ENCODE results near the gene ITIH4. TPM values are rescaled to one million over a fixed set of nuclear protein-coding genes. Genes with fewer than 3 reads are reported as not detected.

ITIH4 gene
- total and polyA plus RNA-seq, 4 donors: 25.0 to 368 (median 72.1) TPM

- ATAC-seq (ENCODE audit: low FRiP score): no peak
- intact Hi-C loops (cut with DNase I): no loop called here
- Histone ChIP-seq H3K27ac (ENCODE audit: low read depth in 1 of 2, low read length in 2 of 2) (no peak overlapping the region), H3K27me3 (ENCODE audit: control insufficient read depth in 1 of 2, insufficient read depth in 2 of 2, low read length in 1 of 2) (no peaks in the 10 kb centered on the region), H3K4me3 (ENCODE audit: low read length in 2 of 2) (no peak overlapping the region), H3K4me1 (ENCODE audit: control insufficient read depth in 1 of 2, insufficient read depth in 2 of 2, low read length in 2 of 2) (no peaks in the 10 kb centered on the region), H3K9me3 (ENCODE audit: control insufficient read depth, low read length) (no peaks in the 10 kb centered on the region), H3K36me3 (ENCODE audit: control insufficient read depth in 1 of 2, insufficient read depth in 2 of 2, low read length in 1 of 2) (no peaks in the 10 kb centered on the region)
- no peak for DNase-seq
- 67 to 73% methylated on average over 2 of the region's 2 CpGs for WGBS, 2 donors
Observed at GRCh38 chr3:52819936-52820335, 10.5 kb downstream of the ITIH4 start.

GRCh38 chr3:52817860-52818259 lies 12.6 kb downstream of the ITIH4 start:
- no peaks in the 10 kb centered on the region for H3K4me1 ChIP-seq (ENCODE audit: control insufficient read depth in 1 of 2, insufficient read depth in 2 of 2, low read length in 2 of 2)
- no peaks in the 10 kb centered on the region for H3K9me3 ChIP-seq (ENCODE audit: control insufficient read depth, low read length)
- intact Hi-C loops (cut with DNase I): no loop called here
- H3K4me3 ChIP-seq (ENCODE audit: low read length in 2 of 2): no peak overlapping the region
- no peak overlapping the region for H3K27ac ChIP-seq (ENCODE audit: low read depth in 1 of 2, low read length in 2 of 2)
- DNase-seq (no peak), ATAC-seq (ENCODE audit: low FRiP score) (no peak)
- no peaks in the 10 kb centered on the region for H3K27me3 ChIP-seq (ENCODE audit: control insufficient read depth in 1 of 2, insufficient read depth in 2 of 2, low read length in 1 of 2)
- no peaks in the 10 kb centered on the region for H3K36me3 ChIP-seq (ENCODE audit: control insufficient read depth in 1 of 2, insufficient read depth in 2 of 2, low read length in 1 of 2)
- 93 to 95% methylated on average over 7 of the region's 7 CpGs for WGBS, 2 donors

GRCh38 chr3:52817221-52817620 lies 13.3 kb downstream of the ITIH4 start:
- no peak for DNase-seq
- Histone ChIP-seq H3K4me3 (ENCODE audit: low read length in 2 of 2) (no peak overlapping the region), H3K27ac (ENCODE audit: low read depth in 1 of 2, low read length in 2 of 2) (no peak overlapping the region), H3K4me1 (ENCODE audit: control insufficient read depth in 1 of 2, insufficient read depth in 2 of 2, low read length in 2 of 2) (no peaks in the 10 kb centered on the region), H3K36me3 (ENCODE audit: control insufficient read depth in 1 of 2, insufficient read depth in 2 of 2, low read length in 1 of 2) (no peaks in the 10 kb centered on the region), H3K9me3 (ENCODE audit: control insufficient read depth, low read length) (no peaks in the 10 kb centered on the region), H3K27me3 (ENCODE audit: control insufficient read depth in 1 of 2, insufficient read depth in 2 of 2, low read length in 1 of 2) (no peaks in the 10 kb centered on the region)
- 95 to 96% methylated on average over 10 of the region's 10 CpGs for WGBS, 2 donors
- intact Hi-C loops (cut with DNase I): no loop called here
- ATAC-seq (ENCODE audit: low FRiP score): no peak

- DNase-seq: no peak
- Histone ChIP-seq H3K4me1 (ENCODE audit: control insufficient read depth in 1 of 2, insufficient read depth in 2 of 2, low read length in 2 of 2) (no peaks in the 10 kb centered on the region), H3K4me3 (ENCODE audit: low read length in 2 of 2) (no peak overlapping the region), H3K27ac (ENCODE audit: low read depth in 1 of 2, low read length in 2 of 2) (no peak overlapping the region), H3K36me3 (ENCODE audit: control insufficient read depth in 1 of 2, insufficient read depth in 2 of 2, low read length in 1 of 2) (no peaks in the 10 kb centered on the region), H3K9me3 (ENCODE audit: control insufficient read depth, low read length) (no peaks in the 10 kb centered on the region), H3K27me3 (ENCODE audit: control insufficient read depth in 1 of 2, insufficient read depth in 2 of 2, low read length in 1 of 2) (no peaks in the 10 kb centered on the region)
- intact Hi-C loops (cut with DNase I): no loop called here
- 94 to 95% methylated on average over 10 of the region's 10 CpGs for WGBS, 2 donors
- no peak for ATAC-seq (ENCODE audit: low FRiP score)
Observed at GRCh38 chr3:52816654-52817053, 13.8 kb downstream of the ITIH4 start.

- DNase-seq: no peak
- Histone ChIP-seq H3K4me1 (ENCODE audit: control insufficient read depth in 1 of 2, insufficient read depth in 2 of 2, low read length in 2 of 2) (no peaks in the 10 kb centered on the region), H3K27ac (ENCODE audit: low read depth in 1 of 2, low read length in 2 of 2) (no peak overlapping the region), H3K4me3 (ENCODE audit: low read length in 2 of 2) (no peak overlapping the region), H3K9me3 (ENCODE audit: control insufficient read depth, low read length) (no peaks in the 10 kb centered on the region), H3K36me3 (ENCODE audit: control insufficient read depth in 1 of 2, insufficient read depth in 2 of 2, low read length in 1 of 2) (no peaks in the 10 kb centered on the region), H3K27me3 (ENCODE audit: control insufficient read depth in 1 of 2, insufficient read depth in 2 of 2, low read length in 1 of 2) (no peaks in the 10 kb centered on the region)
- WGBS, 2 donors: 89 to 92% methylated on average over 6 of the region's 6 CpGs
- ATAC-seq (ENCODE audit: low FRiP score): no peak
- intact Hi-C loops (cut with DNase I): no loop called here
Observed at GRCh38 chr3:52816199-52816598, 14.3 kb downstream of the ITIH4 start.

GRCh38 chr3:52813810-52814209 lies 16.7 kb downstream of the ITIH4 start:
- DNase-seq (no peak), ATAC-seq (ENCODE audit: low FRiP score) (no peak)
- no peaks in the 10 kb centered on the region for H3K36me3 ChIP-seq (ENCODE audit: control insufficient read depth in 1 of 2, insufficient read depth in 2 of 2, low read length in 1 of 2)
- no peak overlapping the region for H3K27ac ChIP-seq (ENCODE audit: low read depth in 1 of 2, low read length in 2 of 2)
- H3K9me3 ChIP-seq (ENCODE audit: control insufficient read depth, low read length): no peaks in the 10 kb centered on the region
- intact Hi-C loops (cut with DNase I): no loop called here
- no peak overlapping the region for H3K4me3 ChIP-seq (ENCODE audit: low read length in 2 of 2)
- H3K27me3 ChIP-seq (ENCODE audit: control insufficient read depth in 1 of 2, insufficient read depth in 2 of 2, low read length in 1 of 2): no peaks in the 10 kb centered on the region
- 84 to 86% methylated on average over 8 of the region's 8 CpGs for WGBS, 2 donors
- H3K4me1 ChIP-seq (ENCODE audit: control insufficient read depth in 1 of 2, insufficient read depth in 2 of 2, low read length in 2 of 2): no peaks in the 10 kb centered on the region

GRCh38 chr3:52811452-52812011 lies 18.9 kb downstream of the ITIH4 start:
- no peak overlapping the region for H3K27ac ChIP-seq (ENCODE audit: low read depth in 1 of 2, low read length in 2 of 2)
- no peak for DNase-seq
- no peak overlapping the region for H3K4me3 ChIP-seq (ENCODE audit: low read length in 2 of 2)
- H3K4me1 ChIP-seq (ENCODE audit: control insufficient read depth in 1 of 2, insufficient read depth in 2 of 2, low read length in 2 of 2): no peaks in the 10 kb centered on the region
- no peak for ATAC-seq (ENCODE audit: low FRiP score)
- H3K27me3 ChIP-seq (ENCODE audit: control insufficient read depth in 1 of 2, insufficient read depth in 2 of 2, low read length in 1 of 2): no peaks in the 10 kb centered on the region
- no peaks in the 10 kb centered on the region for H3K36me3 ChIP-seq (ENCODE audit: control insufficient read depth in 1 of 2, insufficient read depth in 2 of 2, low read length in 1 of 2)
- WGBS, 2 donors: 82 to 94% methylated on average over 7 of the region's 7 CpGs
- intact Hi-C loops (cut with DNase I): no loop called here
- no peaks in the 10 kb centered on the region for H3K9me3 ChIP-seq (ENCODE audit: control insufficient read depth, low read length)

- DNase-seq: no peak
- no peak for ATAC-seq (ENCODE audit: low FRiP score)
- WGBS, 2 donors: 88 to 93% methylated on average over 11 of the region's 11 CpGs
- H3K4me3 ChIP-seq (ENCODE audit: low read length in 2 of 2): no peak overlapping the region
- no peak overlapping the region for H3K27ac ChIP-seq (ENCODE audit: low read depth in 1 of 2, low read length in 2 of 2)
- no peaks in the 10 kb centered on the region for H3K9me3 ChIP-seq (ENCODE audit: control insufficient read depth, low read length)
- intact Hi-C loops (cut with DNase I): no loop called here
- H3K27me3 ChIP-seq (ENCODE audit: control insufficient read depth in 1 of 2, insufficient read depth in 2 of 2, low read length in 1 of 2): no peaks in the 10 kb centered on the region
- H3K36me3 ChIP-seq (ENCODE audit: control insufficient read depth in 1 of 2, insufficient read depth in 2 of 2, low read length in 1 of 2): no peaks in the 10 kb centered on the region
- no peaks in the 10 kb centered on the region for H3K4me1 ChIP-seq (ENCODE audit: control insufficient read depth in 1 of 2, insufficient read depth in 2 of 2, low read length in 2 of 2)
Observed at GRCh38 chr3:52810923-52811322, 19.5 kb downstream of the ITIH4 start.

GRCh38 chr3:52809662-52810377 lies 20.7 kb downstream of the ITIH4 start:
- Histone ChIP-seq H3K4me1 (ENCODE audit: control insufficient read depth in 1 of 2, insufficient read depth in 2 of 2, low read length in 2 of 2) (no peaks in the 10 kb centered on the region), H3K27me3 (ENCODE audit: control insufficient read depth in 1 of 2, insufficient read depth in 2 of 2, low read length in 1 of 2) (no peaks in the 10 kb centered on the region), H3K4me3 (ENCODE audit: low read length in 2 of 2) (no peak overlapping the region), H3K36me3 (ENCODE audit: control insufficient read depth in 1 of 2, insufficient read depth in 2 of 2, low read length in 1 of 2) (no peaks in the 10 kb centered on the region), H3K27ac (ENCODE audit: low read depth in 1 of 2, low read length in 2 of 2) (no peak overlapping the region), H3K9me3 (ENCODE audit: control insufficient read depth, low read length) (no peaks in the 10 kb centered on the region)
- WGBS, 2 donors: 70 to 74% methylated on average over 7 of the region's 7 CpGs
- intact Hi-C loops (cut with DNase I): no loop called here
- ATAC-seq (ENCODE audit: low FRiP score) (no peak), DNase-seq (no peak)

All from aorta (tissue), 5 donors.